ENCODE measurements around the gene SACM1L. TPM values are rescaled to one million over a fixed set of nuclear protein-coding genes. Genes with fewer than 3 reads are reported as not detected.

The SACM1L gene
- total and polyA plus RNA-seq, 2 of the 13 experiments (the other 11 are each of a cell fraction or from before 2014, with no cell fraction given) = 15.1 to 27.8 TPM

GRCh38 chr3:45688194-45688881, 858 bp upstream of the SACM1L start (continued):
- 0 out of 2 replicates have a peak, but pooled peaks have one; percentile 58 for TF ChIP-seq ZFP82 (CRISPR knock-in tag; IDR thresholded peaks at IDR 0.05; ENCODE audit: borderline replicate concordance)

GRCh38 chr3:45689787-45690145, 570 bp downstream of the SACM1L start:
- no TSS peak for BruUV-seq (replicated peaks)
- Histone ChIP-seq H3K27ac (ENCODE audit: extremely low read length, insufficient read depth, low read length) (peak overlapping the region; percentile 87), H3K36me3 (replicated peaks in 1 of 2; ENCODE audit: control insufficient read depth in 1 of 2, insufficient read depth in 2 of 2, low read length in 2 of 2) (0 out of 5 replicates have a peak, but pooled peaks cover 0 to 3% of the 10 kb centered on the region in 2 experiments), H3K27me3 (ENCODE audit: control insufficient read depth in 1 of 2, insufficient read depth in 2 of 2, low read length in 2 of 2) (no peaks in the 10 kb centered on the region; a peak in 1 of 5 replicates), H3K4me3 (replicated peaks in 1 of 3; ENCODE audit: insufficient read depth in 1 of 3, low read depth in 2 of 3, low read length in 3 of 3) (peak overlapping the region; percentile 74 to 99 (median 90)), H3K9me3 (ENCODE audit: low read length) (no peaks in the 10 kb centered on the region), H3K79me2 (ENCODE audit: insufficient read depth, low read length) (peaks cover 53% of the 10 kb centered on the region), H3K9ac (ENCODE audit: insufficient read depth, low read depth, low read length) (peak overlapping the region; percentile 96), H3K4me1 (ENCODE audit: insufficient read depth, low read length) (peaks cover 56% of the 10 kb centered on the region), H3K4me2 (ENCODE audit: low read depth, low read length) (peak overlapping the region; percentile 90), H4K20me1 (ENCODE audit: insufficient read depth, low read length) (0 out of 2 replicates have a peak, but pooled peaks cover 4% of the 10 kb centered on the region), H2AFZ (ENCODE audit: low read length) (no peak overlapping the region)
- CTCF ChIA-PET (ENCODE audit: low intra/inter-chr PET ratio, low total read pairs) = interaction anchor here (1.7 kb wide), 1 partner anchor 25 kb away, joined by 6 read pairs; no protein-coding TSS in a partner anchor
- WGBS (ENCODE audit: low lambda C conversion rate) = 0% methylated on average over 6 of the region's 8 CpGs
- ATAC-seq (no peak), FAIRE-seq (no peak), DNase-seq (ENCODE audit: low spot score) (no peak)
- TF ChIP-seq ZNF232 (CRISPR knock-in tag; IDR thresholded peaks at IDR 0.05; ENCODE audit: borderline replicate concordance) (0 out of 2 replicates have a peak, but pooled peaks have one; percentile 12), REPIN1 (CRISPR knock-in tag; IDR thresholded peaks at IDR 0.05; ENCODE audit: borderline replicate concordance, low read depth) (no peak), RFX3 (CRISPR knock-in tag; IDR thresholded peaks at IDR 0.05) (no peak), ASH2L (IDR thresholded peaks at IDR 0.05; ENCODE audit: insufficient read length, low read depth, low read length) (peak; percentile 15), ZFX (CRISPR knock-in tag; IDR thresholded peaks at IDR 0.05; ENCODE audit: low read depth) (no peak), USF2 (IDR thresholded peaks at IDR 0.05; ENCODE audit: low read depth, low read length) (no peak), USF2 (CRISPR knock-in tag; IDR thresholded peaks at IDR 0.05; ENCODE audit: borderline replicate concordance) (0 out of 2 replicates have a peak, but pooled peaks have one; percentile 1), KDM5A (IDR thresholded peaks at IDR 0.05; ENCODE audit: borderline replicate concordance, low read length) (peak; percentile 9; the same call in 1 of the 2 replicates), CBX1 (IDR thresholded peaks at IDR 0.05; ENCODE audit: low read depth) (no peak), ZNF263 (CRISPR knock-in tag; IDR thresholded peaks at IDR 0.05) (no peak), ZNF20 (CRISPR knock-in tag; IDR thresholded peaks at IDR 0.05) (peak; percentile 52; the same call in 1 of the 2 replicates), ZNF362 (CRISPR knock-in tag; IDR thresholded peaks at IDR 0.05; ENCODE audit: borderline replicate concordance) (no peak), HNF1B (CRISPR knock-in tag; IDR thresholded peaks at IDR 0.05) (no peak), THYN1 (CRISPR knock-in tag; IDR thresholded peaks at IDR 0.05; ENCODE audit: borderline replicate concordance, low read depth) (0 out of 2 replicates have a peak, but pooled peaks have one; percentile 52), FLYWCH1 (CRISPR knock-in tag; IDR thresholded peaks at IDR 0.05) (0 out of 2 replicates have a peak, but pooled peaks have one; percentile 14), SMYD3 (CRISPR knock-in tag; IDR thresholded peaks at IDR 0.05) (0 out of 2 replicates have a peak, but pooled peaks have one; percentile 1)
- POLR2A ChIA-PET = interaction anchor here (0.7 to 1.5 kb wide), 7 partner anchors 9 to 1135 kb away, joined by 3 to 5 read pairs (median 3); partner anchors contain the start of gene ZKSCAN7
- intact Hi-C loops (cut with micrococcal nuclease; ENCODE audit: unreplicated experiment) = no loop called here
- in situ Hi-C loops (cut with HindIII; ENCODE audit: extremely low pct_ligation_motif_present, low pct_unique_long_range_greater_than_20kb) = no loop called here
